MM.1S (cell line): ENCODE results near the gene VPS52.

Experiments
- CTCF ChIP-seq: fragments of 300-600 bp; sonication (generic); IDR thresholded peaks from 2 replicates; pipeline ENCODE4 v1.5.1; 2016; ENCODE audit warnings: antibody characterized with exemption, low read length, mixed read lengths
- EZH2phosphoT487 ChIP-seq: fragments of 300-600 bp; sonication (generic); IDR thresholded peaks from 2 replicates; pipeline ENCODE4 v1.6.1; 2018; ENCODE audit warnings: antibody characterized with exemption, low read length

GRCh38 chr6:33317669-33318425 is 46.2 kb upstream of the VPS52 start, which contains the start of gene ZBTB22:
- no peak for TF ChIP-seq CTCF
- no peak for TF ChIP-seq EZH2phosphoT487
